Effector memory CD8-positive, alpha-beta T cell (primary cell): ENCODE data around the gene TULP1.

Experiments used
- ATAC-seq: fragments of 150-1000 bp; cut with Tn5 transposase; replicated peaks from 2 replicates; pipeline ENCODE4 v1.10.0; 2021; ENCODE audit warnings: mild to moderate bottlenecking, moderate library complexity
- DNase-seq, 3 experiments: peaks; one replicate each; pipeline ENCODE4 v3.0.0; 2021
- H3K27ac Mint-ChIP-seq, 2 donors: one replicate each; pipeline ENCODE4 v1.8.0; 2022; ENCODE audit warnings: mild to moderate bottlenecking in 2 of 2, mixed read lengths in 2 of 2, moderate library complexity in 2 of 2
- H3K27me3 Mint-ChIP-seq, 2 donors: one replicate each; pipeline ENCODE4 v1.8.0; 2022; ENCODE audit warnings: mixed read lengths in 2 of 2
- H3K36me3 Mint-ChIP-seq: one replicate; pipeline ENCODE4 v1.8.0; 2022; ENCODE audit warnings: mild to moderate bottlenecking, moderate library complexity, mixed read lengths; ENCODE audit not compliant: insufficient read depth
- H3K4me1 Mint-ChIP-seq, 2 donors: one replicate each; pipeline ENCODE4 v1.8.0; 2022; ENCODE audit warnings: low read depth in 2 of 2, mixed read lengths in 2 of 2
- H3K4me3 Mint-ChIP-seq, 2 donors: one replicate each; pipeline ENCODE4 v1.8.0; 2022; ENCODE audit warnings: mild to moderate bottlenecking in 2 of 2, mixed read lengths in 2 of 2, moderate library complexity in 2 of 2
- H3K9me3 Mint-ChIP-seq, 2 donors: one replicate each; pipeline ENCODE4 v1.8.0; 2022; ENCODE audit warnings: mixed read lengths in 2 of 2

Gene TULP1

DNA sequence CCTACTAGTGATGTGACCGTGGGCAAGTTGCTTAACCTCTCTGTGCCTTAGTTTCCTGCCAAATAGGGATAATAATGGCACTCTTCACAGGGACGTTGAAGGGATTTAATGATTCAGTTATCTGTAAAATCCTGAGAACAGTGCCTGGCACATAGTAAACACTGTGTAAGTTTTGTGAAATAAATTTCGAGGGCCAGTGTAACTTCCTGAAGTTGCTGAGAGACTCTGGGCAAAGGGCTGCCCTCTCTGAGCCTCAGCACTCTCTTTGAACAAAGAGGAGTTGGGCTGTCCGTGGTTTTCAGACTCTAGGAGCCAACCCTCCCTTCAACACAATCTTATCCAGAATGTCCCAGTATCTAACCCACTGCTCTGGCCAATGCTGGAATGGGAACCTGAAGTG, 13.3 kb downstream of the TULP1 start:
- ATAC-seq (no peak), DNase-seq (no peak)
- Mint-ChIP-seq H3K36me3 (no peaks in the 10 kb centered on the region), H3K27ac (no peak overlapping the region), H3K4me3 (no peak overlapping the region), H3K27me3 (peaks cover 30 to 54% of the 10 kb centered on the region in 2 donors), H3K9me3 (no peaks in the 10 kb centered on the region), H3K4me1 (peaks cover 6 to 9% of the 10 kb centered on the region in 2 donors)

DNA sequence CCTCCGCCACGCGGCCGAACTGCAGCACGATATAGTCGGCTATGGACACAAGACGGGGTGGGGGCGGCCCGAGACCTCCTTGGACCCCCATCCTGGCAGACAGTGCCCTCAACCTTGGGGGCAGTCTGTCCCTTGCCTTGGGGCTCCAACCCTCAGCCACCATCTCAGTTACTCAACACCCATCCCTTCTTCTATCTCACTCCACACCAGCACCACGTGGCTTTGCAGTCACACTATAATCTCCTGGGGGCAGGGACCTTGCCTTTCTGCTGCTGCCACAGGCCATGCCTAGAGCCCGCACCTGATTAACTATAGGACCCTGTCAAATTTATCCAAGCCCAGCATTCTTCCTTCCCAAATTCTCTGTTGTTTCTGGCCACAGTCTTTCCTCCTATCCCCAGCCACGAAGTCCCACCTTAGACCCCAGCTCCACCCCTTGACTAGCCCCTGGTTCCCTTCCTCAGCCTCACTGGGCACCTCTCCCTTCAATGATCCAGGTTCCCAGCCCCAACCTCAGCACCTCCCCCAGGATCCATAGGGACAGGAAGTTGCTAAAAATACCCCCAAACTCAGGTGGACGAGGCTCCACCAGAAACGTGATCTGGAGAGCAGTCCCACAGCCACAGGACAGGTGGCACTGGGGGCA, 14.2 kb downstream of the TULP1 start:
- H3K4me3 Mint-ChIP-seq = peak overlapping the region; percentile 77 to 79
- H3K9me3 Mint-ChIP-seq = no peaks in the 10 kb centered on the region
- peaks cover 30 to 54% of the 10 kb centered on the region in 2 donors for H3K27me3 Mint-ChIP-seq
- DNase-seq (no peak), ATAC-seq (no peak)
- no peaks in the 10 kb centered on the region for H3K36me3 Mint-ChIP-seq
- peaks cover 9 to 13% of the 10 kb centered on the region in 2 donors for H3K4me1 Mint-ChIP-seq
- peak overlapping the region; percentile 62 to 72 for H3K27ac Mint-ChIP-seq

DNA sequence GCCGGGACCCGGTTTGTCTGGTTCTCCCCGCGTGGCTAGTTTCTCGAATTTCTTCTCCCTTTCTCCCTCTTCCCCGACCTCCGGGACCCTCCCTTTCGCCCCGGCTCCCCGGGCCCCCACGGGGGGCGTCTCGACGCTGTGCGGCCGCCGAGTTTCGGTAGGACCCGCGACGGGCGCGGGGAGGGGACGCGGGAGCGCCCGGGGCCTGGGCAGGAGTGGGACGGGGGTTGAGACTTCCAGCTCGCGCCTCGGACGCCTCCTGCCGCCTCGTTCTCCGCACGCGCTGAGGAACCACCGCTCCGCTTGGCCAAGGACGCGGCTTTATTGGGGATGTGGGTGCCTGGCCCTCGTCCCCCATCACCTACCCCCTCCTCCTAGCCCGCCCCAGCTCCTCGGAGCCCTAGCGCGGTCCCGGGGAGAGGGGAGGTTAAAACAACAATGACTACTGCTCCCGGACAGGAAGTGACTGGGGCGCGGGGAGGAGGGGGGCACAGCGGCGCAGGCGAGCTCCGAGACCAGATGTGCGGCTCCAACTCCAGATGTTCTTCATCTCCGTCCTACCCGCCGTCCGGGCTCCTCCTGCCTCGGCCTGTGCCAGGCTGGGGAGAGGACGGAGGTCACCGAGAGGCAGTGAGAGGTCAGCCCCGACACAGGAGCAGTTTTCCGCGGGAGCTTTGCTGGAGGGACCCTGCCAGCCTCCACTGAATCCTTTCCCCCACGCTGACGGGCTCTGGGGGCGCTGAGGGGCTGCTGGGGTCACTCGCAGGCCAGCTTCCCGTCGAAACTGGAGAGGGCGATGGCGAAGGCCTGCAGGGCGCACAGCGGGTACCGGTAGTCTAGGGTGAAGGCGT, 14.9 kb downstream of the TULP1 start:
- Mint-ChIP-seq H3K27ac (peak overlapping the region; percentile 62 to 72), H3K27me3 (peaks cover 30 to 47% of the 10 kb centered on the region in 2 donors), H3K36me3 (no peaks in the 10 kb centered on the region), H3K4me3 (peak overlapping the region; percentile 77 to 79), H3K9me3 (no peaks in the 10 kb centered on the region), H3K4me1 (peaks cover 14 to 17% of the 10 kb centered on the region in 2 donors)
- DNase-seq = peak in 2 of 3 experiments; percentile 24 to 35
- ATAC-seq = peak; percentile 39

DNA sequence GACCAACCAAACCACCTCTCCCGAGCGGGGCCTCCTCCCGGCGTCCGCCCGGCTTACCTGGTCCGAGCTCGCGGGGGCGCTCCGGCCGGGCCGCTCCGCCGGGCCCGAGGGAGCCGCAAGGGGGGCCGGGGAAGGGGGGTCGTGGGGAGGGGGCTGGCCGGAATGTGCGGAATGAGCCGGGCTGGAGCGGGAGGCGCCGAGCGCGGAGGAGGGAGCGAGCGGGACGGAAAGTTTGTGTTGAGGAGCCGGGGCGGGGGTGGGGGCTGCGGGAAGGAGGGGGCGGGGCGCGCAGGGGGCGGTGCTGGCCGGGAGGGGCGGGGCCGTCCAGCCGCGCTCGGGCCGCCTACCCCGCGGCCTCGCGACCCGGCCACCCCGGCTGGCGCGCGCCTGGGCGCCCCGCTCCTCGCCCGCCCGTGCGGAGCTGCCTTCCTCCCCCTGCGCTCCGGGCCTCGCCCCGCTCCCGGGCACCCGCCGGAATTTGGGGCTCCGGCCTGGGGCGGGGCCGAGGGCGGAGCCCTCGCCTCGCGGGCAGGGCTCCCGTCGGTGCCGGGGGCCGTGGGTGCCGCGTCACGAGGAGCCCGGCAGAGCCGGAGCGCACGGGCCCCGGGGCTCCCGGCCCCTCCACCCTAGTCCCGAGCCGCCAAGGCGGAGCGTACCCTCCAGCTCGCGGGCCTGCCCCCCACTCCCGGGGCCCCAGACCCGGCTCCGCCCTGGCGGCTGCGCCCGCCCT, 15.7 kb downstream of the TULP1 start, which contains the start of gene TEAD3:
TEAD3 (minus strand) TSS at position 239 of the 730 bp plus-strand sequence.
- H3K27me3 Mint-ChIP-seq = peaks cover 29 to 39% of the 10 kb centered on the region in 2 donors
- H3K4me3 Mint-ChIP-seq = peak within 1 kb of the TSS; percentile 77 to 79
- H3K4me1 Mint-ChIP-seq = peaks cover 16 to 17% of the 10 kb centered on the region in 2 donors
- peak; percentile 68 for ATAC-seq
- H3K36me3 Mint-ChIP-seq = no peaks in the 10 kb centered on the region
- peak; percentile 19 to 46 (median 39) for DNase-seq
- H3K9me3 Mint-ChIP-seq = no peaks in the 10 kb centered on the region
- H3K27ac Mint-ChIP-seq = peak within 1 kb of the TSS in 1 of 2 donors; percentile 62

DNA sequence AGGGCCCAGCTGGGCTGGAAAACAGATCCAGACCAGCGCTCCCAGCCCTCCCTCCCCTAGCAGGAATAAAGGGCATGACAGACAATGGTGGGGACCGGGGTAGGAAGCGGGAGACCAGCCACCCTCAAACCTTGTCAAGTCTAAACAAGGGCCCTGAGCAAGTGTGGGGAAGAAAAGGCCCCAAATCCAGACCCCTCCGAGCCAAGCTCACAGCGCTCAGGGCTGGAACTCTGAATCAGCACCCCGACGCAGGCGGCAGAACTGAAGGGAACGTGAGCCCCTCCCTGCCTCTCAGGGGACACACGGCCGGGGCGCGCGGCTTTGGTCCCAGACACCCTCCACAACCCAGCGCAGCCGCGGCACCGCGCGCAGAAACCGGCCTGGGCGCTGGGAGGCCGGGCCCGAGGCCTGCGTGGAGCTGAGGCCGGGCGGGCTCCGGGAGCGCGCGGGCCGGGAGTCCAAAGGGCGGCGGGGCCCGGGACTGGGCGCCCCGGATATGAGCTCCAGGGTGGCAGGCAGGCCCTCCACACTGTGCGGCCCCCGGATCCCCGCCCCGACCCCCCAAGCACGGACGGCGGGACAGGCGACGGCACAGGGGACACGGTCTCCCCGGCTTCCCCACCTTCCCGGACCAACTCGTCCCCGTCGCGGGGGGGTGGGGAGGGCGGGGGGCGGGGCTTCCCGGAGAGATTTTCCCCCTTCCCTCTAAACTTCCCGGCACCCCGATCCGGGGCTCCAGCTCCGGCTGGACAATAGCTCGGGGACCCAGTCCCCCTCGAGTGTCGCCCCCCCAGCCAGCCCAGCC, 16.5 kb downstream of the TULP1 start:
- ATAC-seq (no peak), DNase-seq (no peak)
- Mint-ChIP-seq H3K27me3 (peaks cover 25 to 31% of the 10 kb centered on the region in 2 donors), H3K36me3 (no peaks in the 10 kb centered on the region), H3K4me1 (peaks cover 16 to 17% of the 10 kb centered on the region in 2 donors), H3K9me3 (no peaks in the 10 kb centered on the region), H3K27ac (peak overlapping the region in 1 of 2 donors; percentile 23), H3K4me3 (peak overlapping the region; percentile 60 to 72)

DNA sequence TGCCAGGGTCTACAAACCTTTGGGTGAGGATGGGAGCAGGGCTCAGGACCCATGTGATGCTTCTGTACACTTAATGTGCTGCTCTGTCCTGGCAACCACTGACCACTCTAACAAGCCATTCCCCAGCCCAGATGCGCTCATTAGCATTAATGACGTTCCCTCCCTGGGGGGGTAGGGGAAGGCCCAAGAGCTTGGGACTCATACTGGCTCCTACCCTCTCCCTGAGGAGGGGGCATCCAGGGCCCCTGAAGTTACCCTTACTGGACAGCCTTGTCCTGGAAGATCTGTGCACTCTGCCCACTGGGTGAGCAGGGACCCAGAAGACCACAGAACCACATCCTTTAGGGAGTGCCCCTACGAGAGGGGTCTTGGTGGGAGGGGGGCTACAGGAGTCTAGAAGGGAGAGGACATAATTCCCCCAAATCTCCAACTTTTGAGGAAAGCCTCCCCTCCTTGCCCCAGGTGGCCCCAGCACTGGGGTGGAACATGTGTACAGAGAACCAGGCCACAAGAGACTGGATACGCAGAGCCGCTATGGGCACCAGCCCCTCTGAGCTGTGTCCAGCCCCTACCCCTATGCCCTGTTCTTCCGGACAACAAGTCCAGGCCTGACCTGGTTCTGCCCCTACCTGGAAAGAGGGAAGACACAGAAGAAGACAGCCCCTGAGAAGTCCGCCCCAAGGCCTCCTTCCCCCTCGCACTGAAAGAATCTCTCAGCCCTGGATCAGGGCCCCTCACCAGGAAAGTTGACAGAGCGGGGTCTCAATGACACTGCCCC, 17.2 kb downstream of the TULP1 start:
- Mint-ChIP-seq H3K27me3 (peaks cover 17 to 24% of the 10 kb centered on the region in 2 donors), H3K4me1 (peaks cover 18 to 21% of the 10 kb centered on the region in 2 donors), H3K9me3 (no peaks in the 10 kb centered on the region), H3K27ac (peak overlapping the region in 1 of 2 donors; percentile 23), H3K4me3 (peak overlapping the region; percentile 60 to 72), H3K36me3 (no peaks in the 10 kb centered on the region)
- no peak for DNase-seq
- no peak for ATAC-seq

DNA sequence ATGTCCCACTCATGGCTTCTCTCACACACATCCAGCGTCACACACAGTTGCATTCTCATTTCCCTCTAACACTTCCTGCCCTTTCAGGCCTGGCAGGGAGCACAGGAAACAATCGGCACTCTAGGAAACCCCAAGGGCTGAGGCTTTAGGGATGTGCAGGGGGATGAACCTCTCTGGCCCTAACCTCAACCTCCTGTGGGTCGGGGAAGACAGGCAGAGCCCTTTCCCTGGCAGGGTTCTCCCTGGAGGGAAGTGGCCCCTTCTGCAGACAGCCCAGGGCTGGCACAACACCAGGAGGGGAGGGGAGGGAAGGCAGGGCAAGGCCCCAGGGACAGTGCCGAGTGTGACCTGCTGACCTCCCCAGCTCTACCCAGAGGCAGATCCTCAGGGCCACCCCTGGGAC, 18.5 kb downstream of the TULP1 start:
- no peak for ATAC-seq
- Mint-ChIP-seq H3K4me3 (no peak overlapping the region), H3K27ac (peak overlapping the region in 1 of 2 donors; percentile 3), H3K36me3 (no peaks in the 10 kb centered on the region), H3K4me1 (peaks cover 18 to 21% of the 10 kb centered on the region in 2 donors), H3K27me3 (peaks cover 5 to 11% of the 10 kb centered on the region in 2 donors), H3K9me3 (no peaks in the 10 kb centered on the region)
- no peak for DNase-seq

DNA sequence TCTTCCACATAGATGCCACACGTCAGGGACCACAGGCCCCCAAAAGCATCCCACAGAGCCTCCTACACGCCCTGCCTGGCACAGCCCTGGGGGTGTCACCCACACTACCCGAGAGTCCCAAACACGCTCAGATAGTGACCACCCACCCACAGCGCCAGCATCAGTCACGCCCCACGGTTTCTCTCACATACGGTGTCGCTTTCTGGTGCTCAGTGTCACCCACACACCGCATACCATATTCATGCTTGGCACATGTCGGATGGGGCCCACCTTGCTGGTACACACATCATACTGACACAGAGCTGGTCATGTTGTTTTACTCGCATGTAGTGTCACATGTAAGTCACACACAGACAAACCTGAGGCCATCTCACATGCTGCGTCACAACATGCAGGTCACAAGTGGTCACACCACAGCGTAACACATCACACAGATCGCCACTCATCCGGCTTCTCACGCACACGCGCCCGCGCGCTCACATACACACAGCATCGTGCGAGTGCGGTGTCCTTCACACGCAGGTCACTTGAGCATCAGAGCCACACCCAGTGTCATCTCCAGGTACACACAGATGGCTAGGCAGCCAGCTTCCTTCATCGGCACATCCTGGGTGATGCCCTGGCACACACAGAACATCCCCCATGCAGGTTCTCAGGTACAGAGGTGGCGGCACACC, 19.3 kb downstream of the TULP1 start:
- Mint-ChIP-seq H3K4me3 (no peak overlapping the region), H3K27me3 (peaks cover under 1 to 4% of the 10 kb centered on the region in 2 donors), H3K27ac (peak overlapping the region in 1 of 2 donors; percentile 3), H3K4me1 (peaks cover 13 to 18% of the 10 kb centered on the region in 2 donors), H3K9me3 (no peaks in the 10 kb centered on the region), H3K36me3 (no peaks in the 10 kb centered on the region)
- ATAC-seq (peak; percentile 6), DNase-seq (peak in 1 of 3 experiments; percentile 15)

DNA sequence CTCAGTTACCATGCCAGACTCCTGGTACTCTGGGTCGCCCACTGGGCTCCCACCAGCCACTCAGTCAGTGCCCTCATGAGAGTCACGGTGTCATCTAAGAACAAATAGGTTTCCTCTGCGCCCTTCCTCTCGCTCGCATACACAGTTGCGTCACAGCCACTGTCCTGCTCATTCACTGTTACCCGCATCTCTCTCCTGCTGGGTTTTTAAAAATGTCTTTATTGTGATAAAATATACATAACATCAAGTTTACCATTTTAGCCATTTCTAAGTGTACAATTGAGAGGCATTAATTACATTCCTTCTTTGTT, 19.8 kb downstream of the TULP1 start:
- Mint-ChIP-seq H3K4me1 (peaks cover 14 to 15% of the 10 kb centered on the region in 2 donors), H3K27me3 (no peaks in the 10 kb centered on the region), H3K27ac (peak overlapping the region in 1 of 2 donors; percentile 4), H3K9me3 (no peaks in the 10 kb centered on the region), H3K36me3 (no peaks in the 10 kb centered on the region), H3K4me3 (no peak overlapping the region)
- ATAC-seq = no peak
- no peak for DNase-seq

DNA sequence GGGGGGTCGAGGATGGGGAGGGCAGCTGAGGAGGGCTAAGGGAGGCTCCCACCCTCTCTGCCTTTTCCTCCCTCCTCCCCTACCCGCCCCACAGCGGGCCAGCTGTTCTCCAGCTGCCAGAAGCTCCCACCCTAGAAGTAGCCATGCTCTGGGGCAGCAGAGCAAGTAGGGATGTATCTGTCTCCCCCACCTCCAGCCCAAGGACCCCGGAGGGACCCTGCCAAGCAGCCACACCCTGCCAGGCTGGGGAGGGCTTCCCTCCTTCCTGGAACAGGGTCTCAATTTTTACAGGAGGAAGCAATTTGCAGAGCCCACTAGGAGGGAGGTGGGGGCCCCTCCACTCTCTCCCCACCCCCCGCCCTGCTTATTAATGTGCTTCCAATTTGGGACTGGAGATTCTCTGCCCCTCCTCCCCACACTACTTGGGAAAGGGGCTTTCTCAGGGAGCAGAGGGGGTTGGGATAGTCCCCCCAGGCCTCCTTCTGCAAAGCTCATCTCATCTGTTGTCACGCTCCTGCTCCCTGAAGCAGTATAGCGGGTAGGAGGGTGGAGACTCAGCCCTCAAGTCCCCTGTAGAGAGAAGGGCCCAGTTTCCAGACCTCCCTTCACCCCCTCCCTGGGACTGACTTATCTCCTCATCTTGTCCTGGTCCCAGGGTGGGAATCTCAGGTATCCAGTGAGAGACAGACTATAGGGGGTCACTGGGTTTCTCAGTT, 20.3 kb downstream of the TULP1 start:
- Mint-ChIP-seq H3K27ac (peak overlapping the region in 1 of 2 donors; percentile 4), H3K27me3 (no peaks in the 10 kb centered on the region), H3K4me1 (peaks cover 17 to 20% of the 10 kb centered on the region in 2 donors), H3K4me3 (no peak overlapping the region), H3K9me3 (no peaks in the 10 kb centered on the region), H3K36me3 (no peaks in the 10 kb centered on the region)
- no peak for ATAC-seq
- DNase-seq = no peak

DNA sequence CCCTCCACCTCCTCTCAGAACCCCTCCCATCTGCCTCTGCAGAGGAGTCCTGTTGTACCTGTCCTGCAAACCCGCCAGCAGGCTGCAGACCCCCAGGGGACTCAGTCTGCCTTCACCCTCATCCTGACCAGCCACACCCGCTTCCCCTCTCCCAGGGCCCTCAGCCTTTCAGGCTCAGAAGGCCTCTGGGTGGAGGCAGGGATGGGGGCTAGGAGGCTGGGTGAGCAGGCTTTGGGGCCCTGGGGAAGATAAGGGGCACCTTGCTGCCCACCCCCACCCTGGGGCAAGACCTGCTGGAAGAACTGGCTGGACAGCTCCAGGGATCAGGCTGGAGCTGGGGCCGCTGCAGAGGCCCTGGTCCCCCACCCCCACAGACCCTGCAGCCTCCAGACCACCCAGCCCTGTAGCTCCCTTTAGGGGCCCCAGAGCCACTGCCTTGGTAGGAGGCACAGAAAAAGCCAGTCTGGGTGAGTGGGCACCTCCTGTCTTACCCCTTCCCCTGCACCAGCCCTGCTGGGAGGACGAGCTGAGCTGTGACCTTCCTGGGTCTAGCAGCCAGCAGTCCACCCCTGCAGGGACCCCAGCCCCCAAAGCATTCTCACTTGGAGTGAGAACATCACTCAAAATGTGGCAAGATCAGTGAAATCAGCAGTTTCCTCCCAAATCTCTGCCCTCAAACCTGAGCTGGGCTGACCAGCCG, 21.0 kb downstream of the TULP1 start:
- Mint-ChIP-seq H3K27me3 (no peaks in the 10 kb centered on the region), H3K36me3 (no peaks in the 10 kb centered on the region), H3K27ac (no peak overlapping the region), H3K4me1 (peaks cover 17 to 20% of the 10 kb centered on the region in 2 donors), H3K9me3 (no peaks in the 10 kb centered on the region), H3K4me3 (no peak overlapping the region)
- DNase-seq (no peak), ATAC-seq (no peak)
